GM19328 (cell line): ENCODE measurements around the gene MYO7B.

Source experiments
- ATAC-seq: cut with Tn5 transposase; IDR thresholded peaks from one replicate; pipeline ENCODE4 v1.9.1; 2021; ENCODE audit warnings: mild to moderate bottlenecking, moderate library complexity; ENCODE audit not compliant: unreplicated experiment

MYO7B gene

DNA sequence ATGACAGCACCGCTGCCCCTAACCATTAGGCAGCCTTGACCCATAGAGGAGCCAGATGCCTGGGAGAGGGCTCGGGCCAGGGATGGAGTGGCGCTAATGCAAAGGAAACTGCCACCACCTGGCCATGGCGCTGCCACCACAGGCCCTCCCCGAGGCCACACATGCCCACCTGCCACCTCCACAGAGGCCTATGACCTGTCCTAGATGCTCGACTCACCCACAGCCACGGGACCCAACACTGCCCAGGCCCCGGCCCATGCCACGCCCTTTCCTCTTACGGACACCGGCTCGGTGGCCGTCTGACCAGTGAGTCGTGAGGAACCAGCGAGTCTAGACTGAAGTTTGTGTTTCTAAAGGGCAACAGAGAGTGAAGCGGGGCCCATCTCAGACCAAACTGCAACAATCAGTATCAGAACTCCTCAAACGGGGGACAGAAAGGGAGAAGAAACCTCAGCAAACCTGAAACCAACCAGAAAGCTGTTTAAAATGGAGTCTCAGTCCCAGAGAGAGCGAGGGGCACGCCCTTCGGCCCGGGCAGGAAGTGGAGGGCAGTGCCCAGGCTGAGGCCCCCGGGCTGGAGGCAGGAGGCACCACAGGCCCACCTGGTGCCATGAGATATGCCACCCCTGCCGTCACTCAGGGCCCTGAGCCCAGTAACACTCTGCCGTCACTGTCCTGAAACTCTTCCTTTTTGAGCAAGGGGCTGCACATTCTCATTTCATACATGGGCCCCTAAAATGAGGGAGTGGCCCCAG, 111.2 kb downstream of the MYO7B start:
- ATAC-seq = no peak

DNA sequence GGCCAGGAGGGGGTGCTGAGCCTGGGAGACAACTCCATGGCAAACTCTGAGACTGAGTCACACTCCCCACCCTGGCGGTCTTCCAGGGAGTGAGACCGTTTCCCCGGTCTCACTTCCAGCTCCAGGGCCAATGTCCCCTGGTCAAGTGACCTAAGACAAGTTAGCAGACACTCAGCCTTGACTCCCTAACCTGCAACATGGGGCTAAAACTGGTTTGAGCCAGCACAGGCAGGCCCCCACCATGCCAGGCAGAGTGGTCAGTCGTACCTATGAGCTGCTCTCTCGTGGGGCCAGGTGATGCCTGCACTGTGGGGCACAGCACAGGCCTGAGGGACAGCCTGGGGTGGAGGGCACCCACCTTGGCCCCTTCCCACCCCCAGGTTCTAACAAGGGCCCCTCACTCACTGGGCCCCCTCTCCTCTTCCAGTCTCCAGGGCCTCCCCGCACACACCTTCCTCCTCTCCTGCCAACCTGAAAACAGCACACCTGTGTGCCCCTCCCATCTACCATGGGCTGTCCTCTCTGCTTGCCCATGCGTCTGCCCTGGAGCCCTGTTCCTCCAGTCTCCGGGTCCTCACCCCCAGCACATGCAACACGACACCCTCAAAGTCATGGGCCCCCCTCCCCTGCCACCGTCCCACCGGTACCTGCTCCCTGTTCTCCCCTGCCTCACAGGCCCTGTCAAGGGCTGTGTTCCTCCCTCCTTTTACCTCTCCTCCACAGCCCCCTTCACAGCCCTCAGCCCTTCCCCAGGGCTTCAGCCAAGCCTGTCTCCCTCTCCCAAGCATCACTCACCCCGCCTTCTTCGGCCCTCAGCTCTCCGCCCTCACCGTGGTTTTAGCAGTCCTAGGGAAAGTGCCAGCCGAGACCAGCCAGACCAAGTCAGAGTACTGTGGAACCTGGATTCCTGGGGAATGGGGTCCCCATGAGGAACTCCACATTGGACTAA, 112.0 kb downstream of the MYO7B start:
- no peak for ATAC-seq

DNA sequence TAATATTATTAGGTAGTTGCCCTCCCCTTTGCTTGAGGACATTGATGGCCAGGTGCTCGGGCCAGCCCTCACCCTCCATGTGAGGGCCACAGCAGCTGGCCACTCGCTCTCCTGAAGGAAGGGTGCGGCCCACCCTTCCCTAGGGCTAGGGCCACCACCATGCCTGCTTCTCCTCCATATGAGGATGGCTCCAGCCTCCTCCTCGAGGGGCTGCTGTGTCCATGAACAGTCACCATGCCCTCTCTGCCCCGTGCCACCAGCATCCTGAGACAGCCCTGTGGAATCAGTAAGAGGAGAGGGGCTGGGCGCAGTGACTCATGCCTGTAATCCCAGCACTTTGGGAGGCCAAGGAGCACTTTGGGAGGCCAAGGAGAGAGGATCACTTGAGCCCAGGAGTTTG, 112.8 kb downstream of the MYO7B start:
- no peak for ATAC-seq

DNA sequence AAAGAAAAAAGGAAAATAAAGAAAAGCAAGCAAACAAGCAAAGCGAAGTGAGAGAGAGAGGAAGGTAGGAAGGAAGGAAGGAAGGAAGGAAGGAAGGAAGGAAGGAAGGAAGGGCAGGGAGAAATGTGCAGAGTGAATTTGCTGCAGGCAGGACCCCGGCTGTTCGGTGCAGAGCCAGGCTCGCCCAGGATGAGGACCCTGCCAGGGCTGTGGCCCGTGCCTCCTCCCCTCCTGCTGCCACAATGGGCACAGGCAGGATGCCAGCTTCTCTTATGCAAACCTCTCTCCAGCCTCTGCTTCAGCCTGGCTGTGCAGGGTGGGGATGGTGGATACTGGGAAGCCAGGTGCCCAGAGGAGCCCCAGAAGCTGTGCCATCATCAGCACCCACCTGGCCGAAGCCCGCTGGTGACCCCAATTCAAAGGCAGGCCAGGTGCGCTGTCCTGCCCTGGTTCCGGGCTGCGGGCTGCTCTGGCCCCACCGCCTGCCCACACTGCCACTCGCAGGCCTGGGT, 113.7 kb downstream of the MYO7B start:
- ATAC-seq = no peak

DNA sequence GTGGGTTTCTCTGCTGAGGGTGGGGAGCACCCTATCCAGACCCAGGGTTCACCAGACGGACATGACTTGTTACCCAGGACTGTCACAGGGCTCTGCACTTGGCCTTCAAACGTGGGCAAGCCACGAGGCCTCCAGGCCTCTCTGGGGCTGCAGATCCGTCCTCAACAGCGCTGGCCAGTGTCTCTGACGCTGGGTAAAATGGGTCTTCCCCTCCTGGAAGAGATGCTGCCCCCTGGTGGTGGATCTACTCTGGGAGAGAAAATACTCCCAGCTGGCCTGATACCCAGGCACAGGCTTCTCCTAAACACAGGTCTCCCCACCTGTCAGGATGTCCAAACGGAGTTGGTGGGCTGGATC, 114.2 kb downstream of the MYO7B start:
- no peak for ATAC-seq

DNA sequence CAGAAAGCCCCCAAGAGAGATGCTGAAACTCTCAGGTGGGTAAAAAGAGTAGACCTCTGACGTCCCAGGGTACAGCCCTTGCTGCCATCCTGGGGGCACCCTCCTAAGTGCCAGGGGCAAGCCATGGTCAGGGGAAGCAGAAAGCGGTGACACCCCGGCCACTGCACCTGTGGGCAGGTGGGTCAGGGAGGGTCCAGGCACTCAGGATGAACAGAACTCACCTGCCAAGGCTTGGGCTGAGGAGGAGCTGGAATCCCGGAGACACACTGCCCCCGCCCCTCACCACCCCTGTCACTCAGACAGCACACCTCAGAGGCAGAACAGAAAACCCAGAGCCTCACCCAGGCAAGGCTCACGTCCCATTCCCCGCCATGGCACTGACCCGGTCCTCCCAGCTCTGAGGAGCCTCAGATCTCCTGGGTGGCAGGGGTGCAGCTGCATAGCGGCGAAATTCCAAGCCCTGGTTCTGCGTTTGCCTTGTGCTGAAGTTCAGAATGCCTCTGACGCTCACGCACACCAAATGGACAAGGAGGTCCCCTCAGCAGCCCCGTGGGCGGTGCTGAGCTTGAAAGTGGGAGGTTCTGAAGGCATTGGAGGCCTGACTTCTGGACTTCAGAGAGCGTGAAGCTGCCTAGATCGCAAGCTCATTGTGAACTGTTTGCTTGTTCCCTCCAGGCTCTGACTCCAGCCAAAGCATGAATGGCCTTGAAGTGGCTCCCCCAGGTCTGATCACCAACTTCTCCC, 114.7 kb downstream of the MYO7B start:
- no peak for ATAC-seq

DNA sequence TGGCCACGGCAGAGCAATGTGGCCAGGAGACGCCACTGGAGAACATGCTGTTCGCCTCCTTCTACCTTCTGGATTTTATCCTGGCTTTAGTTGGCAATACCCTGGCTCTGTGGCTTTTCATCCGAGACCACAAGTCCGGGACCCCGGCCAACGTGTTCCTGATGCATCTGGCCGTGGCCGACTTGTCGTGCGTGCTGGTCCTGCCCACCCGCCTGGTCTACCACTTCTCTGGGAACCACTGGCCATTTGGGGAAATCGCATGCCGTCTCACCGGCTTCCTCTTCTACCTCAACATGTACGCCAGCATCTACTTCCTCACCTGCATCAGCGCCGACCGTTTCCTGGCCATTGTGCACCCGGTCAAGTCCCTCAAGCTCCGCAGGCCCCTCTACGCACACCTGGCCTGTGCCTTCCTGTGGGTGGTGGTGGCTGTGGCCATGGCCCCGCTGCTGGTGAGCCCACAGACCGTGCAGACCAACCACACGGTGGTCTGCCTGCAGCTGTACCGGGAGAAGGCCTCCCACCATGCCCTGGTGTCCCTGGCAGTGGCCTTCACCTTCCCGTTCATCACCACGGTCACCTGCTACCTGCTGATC, 115.4 kb downstream of the MYO7B start:
- no peak for ATAC-seq

DNA sequence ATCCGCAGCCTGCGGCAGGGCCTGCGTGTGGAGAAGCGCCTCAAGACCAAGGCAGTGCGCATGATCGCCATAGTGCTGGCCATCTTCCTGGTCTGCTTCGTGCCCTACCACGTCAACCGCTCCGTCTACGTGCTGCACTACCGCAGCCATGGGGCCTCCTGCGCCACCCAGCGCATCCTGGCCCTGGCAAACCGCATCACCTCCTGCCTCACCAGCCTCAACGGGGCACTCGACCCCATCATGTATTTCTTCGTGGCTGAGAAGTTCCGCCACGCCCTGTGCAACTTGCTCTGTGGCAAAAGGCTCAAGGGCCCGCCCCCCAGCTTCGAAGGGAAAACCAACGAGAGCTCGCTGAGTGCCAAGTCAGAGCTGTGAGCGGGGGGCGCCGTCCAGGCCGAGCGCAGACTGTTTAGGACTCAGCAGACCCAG, 115.9 kb downstream of the MYO7B start:
- ATAC-seq = no peak

DNA sequence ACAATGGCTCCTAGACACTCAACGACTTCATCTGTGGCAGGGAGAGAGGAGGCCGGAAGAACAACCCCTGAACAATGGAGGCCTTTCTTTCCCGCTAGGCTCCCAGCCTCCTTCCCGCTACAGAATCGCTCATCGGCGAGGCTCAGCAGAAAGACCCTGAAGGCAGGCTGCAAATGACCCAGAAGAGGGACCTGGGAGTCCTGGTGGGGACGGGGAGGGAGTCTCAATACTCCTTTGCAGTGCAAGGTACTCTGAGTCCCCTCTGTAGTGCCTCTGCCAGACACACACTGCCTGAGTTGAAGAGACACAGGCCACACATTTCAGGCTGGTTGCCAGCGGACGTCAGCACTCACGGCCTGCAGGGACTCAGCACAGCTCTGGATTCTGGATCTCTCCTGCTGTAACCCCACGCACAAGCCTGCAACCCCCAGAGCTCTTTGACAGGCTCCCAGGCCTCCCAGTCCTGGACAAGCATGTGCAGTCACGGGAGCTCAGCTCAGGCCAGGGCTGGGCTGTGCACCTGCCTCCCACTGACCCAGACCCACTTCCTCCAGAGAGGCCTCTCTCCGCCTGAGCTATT, 116.6 kb downstream of the MYO7B start:
- ATAC-seq = no peak

DNA sequence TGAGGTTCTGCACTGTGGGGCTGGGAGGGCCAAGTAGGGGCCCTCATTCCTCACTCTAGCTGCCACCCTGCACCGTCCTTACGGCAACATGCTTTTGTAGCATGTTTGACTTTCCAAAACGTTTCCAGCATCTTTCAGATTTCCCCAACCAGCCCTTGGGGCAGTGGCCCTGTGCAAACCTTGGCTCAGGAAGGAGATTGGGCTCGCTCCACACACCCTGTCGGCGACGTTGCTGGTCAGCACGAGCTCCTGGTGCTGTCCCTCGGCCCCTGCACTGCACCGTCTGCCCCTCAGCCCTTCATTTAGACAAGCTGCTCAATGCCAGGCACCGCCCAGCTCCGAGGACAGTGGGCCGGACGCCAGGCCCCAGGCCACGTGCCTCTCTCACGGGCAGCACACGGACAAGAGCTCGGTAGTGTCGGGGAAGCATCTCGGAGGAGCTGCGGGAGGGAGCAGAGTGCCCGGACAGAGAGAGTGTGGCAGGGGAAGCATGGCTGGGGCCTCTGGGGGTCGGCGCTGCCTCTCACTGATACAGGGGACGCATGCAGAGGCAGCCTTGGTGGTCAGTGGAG, 117.4 kb downstream of the MYO7B start:
- no peak for ATAC-seq

DNA sequence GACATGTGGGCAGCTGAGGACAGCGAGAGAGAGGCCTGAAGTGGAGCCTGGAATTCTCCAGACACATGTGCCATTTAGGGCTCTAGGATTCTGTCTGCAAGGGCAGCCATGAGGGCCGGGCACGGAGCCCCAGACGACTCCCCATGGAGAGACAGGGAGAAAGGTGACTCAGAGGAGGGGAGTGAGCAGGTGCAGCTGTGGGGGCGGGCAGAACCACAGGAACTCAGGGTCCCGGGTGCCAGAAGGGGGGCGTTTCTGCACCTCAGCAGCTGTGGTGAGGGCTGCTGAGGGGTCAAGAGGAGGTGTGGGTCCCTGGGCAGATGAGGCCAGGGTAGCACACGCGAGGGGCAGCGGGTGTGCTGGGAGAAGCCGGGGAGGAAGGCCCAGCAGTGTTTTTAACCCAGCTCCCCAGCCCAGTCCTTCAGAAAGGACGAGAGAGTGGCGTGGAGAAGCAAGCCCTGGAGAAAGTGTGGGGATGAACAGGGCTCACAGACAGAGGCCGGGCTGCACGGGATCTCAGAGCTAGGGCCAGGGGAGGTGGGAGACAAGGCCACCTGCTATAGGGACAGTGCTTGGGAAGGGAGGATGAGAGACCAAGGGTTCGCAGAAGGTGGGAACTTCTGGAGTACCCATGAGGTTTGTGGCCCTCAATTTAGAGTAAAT, 118.1 kb downstream of the MYO7B start:
- no peak for ATAC-seq

DNA sequence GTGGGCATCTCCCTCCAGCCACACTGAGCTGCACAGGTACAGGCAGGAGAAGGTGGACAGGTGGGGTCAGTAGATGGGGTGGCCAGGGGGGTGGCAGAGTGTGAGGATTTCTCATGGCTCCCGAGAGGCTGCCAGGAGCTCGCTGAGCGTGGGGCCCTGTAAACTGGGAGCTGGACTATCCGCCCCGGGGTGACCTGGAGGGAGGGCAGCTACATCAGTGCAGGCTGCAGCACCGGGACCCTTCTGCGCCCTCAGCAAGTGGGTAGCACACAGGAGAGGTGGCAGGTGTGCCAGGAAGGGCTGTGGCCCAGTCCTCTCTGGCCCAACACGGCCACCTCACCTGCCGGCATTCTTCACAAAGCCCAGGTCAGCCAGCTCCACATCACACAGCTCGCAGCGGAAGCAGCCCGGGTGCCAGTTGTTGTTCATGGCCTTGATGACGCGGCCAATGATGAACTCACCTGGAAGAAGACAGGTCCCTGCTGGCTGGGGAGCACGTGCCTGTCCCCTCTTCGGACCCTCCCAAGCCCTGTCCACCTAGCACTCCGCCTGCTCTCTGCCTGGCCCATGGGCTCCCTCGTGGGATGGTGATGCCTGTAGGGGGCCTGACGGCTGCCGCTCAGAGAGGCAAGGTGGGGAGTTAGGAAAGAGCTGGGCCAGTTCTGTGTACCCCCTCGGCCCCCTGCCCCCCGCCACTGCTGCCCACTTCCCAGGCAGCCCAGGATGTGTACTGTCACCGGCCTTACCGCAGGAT, 118.8 kb downstream of the MYO7B start:
- no peak for ATAC-seq

DNA sequence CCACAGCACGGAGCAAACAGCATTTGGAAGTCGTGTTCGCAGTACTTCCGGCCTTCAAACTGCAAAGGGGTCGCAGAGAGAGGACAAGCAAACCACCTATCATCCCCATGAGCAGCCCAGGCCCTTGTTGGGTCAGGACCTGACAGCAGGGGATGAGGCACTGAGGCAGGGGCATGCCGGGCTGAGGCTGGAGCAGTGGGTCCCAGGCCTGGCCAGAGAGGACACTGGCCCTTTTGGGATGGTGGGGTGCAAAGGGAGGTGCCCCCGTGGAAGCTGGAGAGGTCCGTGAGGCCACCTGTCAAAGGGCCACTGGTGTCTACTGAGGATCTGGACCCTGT, 119.3 kb downstream of the MYO7B start:
- ATAC-seq = no peak

DNA sequence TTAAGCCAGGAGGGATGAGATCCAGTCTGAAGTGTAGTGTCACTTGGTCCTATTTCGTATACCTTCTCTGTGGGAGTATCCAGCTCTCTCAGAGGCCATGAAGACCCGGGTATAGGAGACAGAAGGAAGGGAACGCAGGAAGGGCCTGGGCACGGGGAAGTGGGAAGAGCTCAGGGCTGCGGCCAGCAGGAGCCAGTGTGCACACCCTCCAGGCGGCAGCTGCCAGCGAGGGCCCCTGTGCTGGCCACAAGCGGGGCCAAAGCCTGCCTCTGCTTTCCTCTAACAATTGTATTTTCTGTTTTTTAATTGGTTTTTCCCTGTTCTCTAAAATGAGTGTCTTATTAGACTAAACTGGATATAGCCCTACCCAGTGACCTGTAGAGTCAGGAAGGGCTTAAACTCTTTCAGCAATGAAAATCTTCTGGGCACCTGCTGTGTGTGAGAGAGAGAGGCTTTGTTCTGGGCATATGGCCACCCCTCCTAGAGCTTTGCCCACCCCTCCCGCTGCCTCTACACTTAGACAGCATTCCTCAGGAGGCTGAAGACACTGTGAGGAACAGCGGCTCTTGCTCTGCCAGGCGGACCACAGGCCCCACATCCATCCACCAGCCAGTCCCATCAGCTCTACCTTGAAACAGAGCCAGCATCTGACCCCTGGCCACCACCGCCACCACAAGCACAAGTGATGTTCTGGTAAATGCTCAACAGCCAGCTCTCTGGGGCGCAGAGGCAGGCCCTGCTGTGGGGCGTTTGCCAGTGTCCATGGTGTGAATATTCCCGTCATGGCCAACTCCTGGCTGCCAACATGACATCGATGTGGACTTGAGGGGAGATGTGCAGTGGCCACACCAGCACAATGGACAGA, 120.0 kb downstream of the MYO7B start:
- no peak for ATAC-seq

DNA sequence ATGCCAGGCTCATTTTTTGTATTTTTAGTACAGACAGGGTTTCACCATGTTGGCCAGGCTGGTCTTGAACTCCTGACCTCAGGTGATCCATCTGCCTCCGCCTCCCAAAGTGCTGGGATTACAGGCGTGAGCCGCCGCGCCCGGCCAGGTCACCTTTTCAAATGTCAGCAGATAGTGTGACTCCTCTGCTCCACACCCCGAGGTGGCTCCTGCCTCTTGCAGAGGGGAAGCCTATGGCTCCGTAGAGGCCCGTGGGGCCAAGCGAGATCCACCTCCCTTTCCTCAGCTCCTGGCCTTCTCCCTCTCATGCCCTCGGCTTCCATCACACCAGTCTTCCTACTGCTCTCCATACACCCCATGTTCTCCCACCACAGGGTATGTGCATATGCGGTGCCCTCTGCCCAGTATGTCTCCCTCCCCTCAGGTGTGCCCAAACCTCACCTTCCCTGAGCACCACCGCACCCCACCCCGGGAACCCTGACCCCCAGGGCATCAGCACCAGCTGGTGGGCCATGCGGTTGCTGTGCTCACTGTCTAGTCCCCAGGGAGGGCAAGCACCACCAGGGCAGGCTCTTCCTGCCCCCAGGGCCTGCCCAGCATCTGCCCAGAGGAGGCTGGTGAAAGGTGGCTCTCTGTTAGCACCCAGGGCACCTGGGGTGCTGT, 121.2 kb downstream of the MYO7B start:
- no peak for ATAC-seq

DNA sequence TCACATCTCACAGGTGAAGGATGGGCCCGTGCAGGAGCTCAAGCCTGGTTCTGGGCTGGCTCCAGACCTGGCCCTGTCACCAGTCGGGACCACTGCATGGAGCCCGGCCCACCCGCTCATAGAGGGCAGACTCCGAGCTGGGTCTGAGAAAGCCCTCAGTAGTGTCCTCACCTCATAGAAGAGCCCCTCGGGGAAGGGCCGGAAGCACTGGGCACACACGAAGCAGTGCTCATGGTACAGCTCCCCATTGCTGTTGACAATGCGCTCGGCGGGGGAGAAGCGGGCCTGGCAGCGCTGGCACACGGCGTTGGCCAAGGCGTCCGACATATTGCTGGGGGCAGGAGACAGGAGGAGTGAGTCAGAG, 121.7 kb downstream of the MYO7B start:
- no peak for ATAC-seq

DNA sequence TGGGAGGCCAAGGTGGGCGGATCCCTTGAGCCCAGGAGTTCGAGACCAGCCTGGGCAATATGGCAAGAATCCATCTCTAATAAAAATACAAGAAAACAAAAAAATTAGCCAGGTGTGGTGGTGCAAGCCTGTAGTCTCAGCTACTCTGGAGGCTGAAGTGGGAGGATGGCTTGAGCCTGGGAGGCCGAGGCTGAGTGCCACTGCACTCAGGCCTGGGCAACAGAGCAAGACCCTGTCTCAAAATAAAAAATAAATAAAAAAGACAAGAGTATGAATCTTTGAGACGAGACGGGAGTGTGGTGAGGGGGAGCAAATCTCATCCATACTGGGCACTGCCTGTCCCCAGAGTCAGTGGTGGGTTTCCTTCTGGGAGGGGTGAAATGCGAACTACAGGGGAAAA, 122.7 kb downstream of the MYO7B start:
- no peak for ATAC-seq
